OCI-LY3 (cell line): ENCODE data around the gene FBXO45.
A peak's percentile ranks its signal among the peaks of the same experiment; 100 is the strongest.

Experiments used
- H2AFZ ChIP-seq: fragments of 200-600, 300-600 bp; shearing (Covaris generic); 2 replicates; pipeline ENCODE4 v1.6.0; 2014; ENCODE audit warnings: antibody characterized with exemption, low read depth, low read length
- H3K27ac ChIP-seq: fragments of 200-600, 300-600 bp; sonication (generic); 2 replicates; pipeline ENCODE4 v1.5.1; 2014; ENCODE audit warnings: mild to moderate bottlenecking, low read length, moderate library complexity, mixed read lengths
- H3K27me3 ChIP-seq: fragments of 200-600, 300-600 bp; sonication (generic); 2 replicates; pipeline ENCODE4 v1.6.1; 2014; ENCODE audit warnings: low read depth, low read length, mixed read lengths
- H3K36me3 ChIP-seq: fragments of 200-600, 300-600 bp; sonication (generic); replicated peaks from 2 replicates; pipeline ENCODE3; 2014; ENCODE audit warnings: low read depth, low read length, mixed read lengths
- H3K4me1 ChIP-seq: fragments of 300-600, 200-600 bp; sonication (generic); 2 replicates; pipeline ENCODE4 v1.6.1; 2014; ENCODE audit warnings: low read length, mixed read lengths
- H3K4me2 ChIP-seq: fragments of 200-600, 300-600 bp; sonication (generic); 2 replicates; pipeline ENCODE4 v1.6.1; 2014; ENCODE audit warnings: low read length, mixed read lengths
- H3K4me3 ChIP-seq: fragments of 300-600, 200-600 bp; sonication (generic); 2 replicates; pipeline ENCODE4 v1.5.1; 2014; ENCODE audit warnings: antibody characterized with exemption, mild to moderate bottlenecking, low read length, moderate library complexity
- H3K79me2 ChIP-seq: fragments of 300-600, 200-600 bp; shearing (Covaris generic); 2 replicates; pipeline ENCODE4 v1.6.1; 2014; ENCODE audit warnings: mild to moderate bottlenecking, low read length, mixed read lengths
- H3K9ac ChIP-seq: fragments of 300-600, 200-600 bp; shearing (Covaris generic); 2 replicates; pipeline ENCODE4 v1.6.0; 2014; ENCODE audit warnings: mild to moderate bottlenecking, low read length, moderate library complexity
- H3K9me3 ChIP-seq: fragments of 200-600, 300-600 bp; shearing (Covaris generic); 2 replicates; pipeline ENCODE4 v1.6.1; 2014; ENCODE audit warnings: low read length, mixed read lengths; ENCODE audit not compliant: insufficient read depth
- H4K20me1 ChIP-seq: fragments of 200-600, 300-600 bp; sonication (generic); 2 replicates; pipeline ENCODE4 v1.6.1; 2016; ENCODE audit warnings: low read length, mixed read lengths; ENCODE audit not compliant: insufficient read depth
- EZH2phosphoT487 ChIP-seq: fragments of 200-600 bp; shearing (Covaris generic); IDR thresholded peaks from 2 replicates; pipeline ENCODE4 v1.6.1; 2018; ENCODE audit warnings: antibody characterized with exemption, mixed run types, low read depth
- TF ChIP-seq, protein P1 (sequence below): fragments of 200-600, 300-600 bp; sonication (generic); IDR thresholded peaks from 2 replicates; pipeline ENCODE4 v1.5.1; 2014; ENCODE audit warnings: antibody characterized with exemption, low read length, low read depth

The FBXO45 gene

GRCh38 chr3:196602673-196603072 lies 34.2 kb downstream of the FBXO45 start:
- H3K27ac ChIP-seq = no peak overlapping the region
- H3K4me2 ChIP-seq = no peak overlapping the region
- TF ChIP-seq, protein P1, sequence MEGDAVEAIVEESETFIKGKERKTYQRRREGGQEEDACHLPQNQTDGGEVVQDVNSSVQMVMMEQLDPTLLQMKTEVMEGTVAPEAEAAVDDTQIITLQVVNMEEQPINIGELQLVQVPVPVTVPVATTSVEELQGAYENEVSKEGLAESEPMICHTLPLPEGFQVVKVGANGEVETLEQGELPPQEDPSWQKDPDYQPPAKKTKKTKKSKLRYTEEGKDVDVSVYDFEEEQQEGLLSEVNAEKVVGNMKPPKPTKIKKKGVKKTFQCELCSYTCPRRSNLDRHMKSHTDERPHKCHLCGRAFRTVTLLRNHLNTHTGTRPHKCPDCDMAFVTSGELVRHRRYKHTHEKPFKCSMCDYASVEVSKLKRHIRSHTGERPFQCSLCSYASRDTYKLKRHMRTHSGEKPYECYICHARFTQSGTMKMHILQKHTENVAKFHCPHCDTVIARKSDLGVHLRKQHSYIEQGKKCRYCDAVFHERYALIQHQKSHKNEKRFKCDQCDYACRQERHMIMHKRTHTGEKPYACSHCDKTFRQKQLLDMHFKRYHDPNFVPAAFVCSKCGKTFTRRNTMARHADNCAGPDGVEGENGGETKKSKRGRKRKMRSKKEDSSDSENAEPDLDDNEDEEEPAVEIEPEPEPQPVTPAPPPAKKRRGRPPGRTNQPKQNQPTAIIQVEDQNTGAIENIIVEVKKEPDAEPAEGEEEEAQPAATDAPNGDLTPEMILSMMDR = no peak
- no peak for TF ChIP-seq EZH2phosphoT487
- H3K27me3 ChIP-seq = no peaks in the 10 kb centered on the region
- H4K20me1 ChIP-seq = no peaks in the 10 kb centered on the region
- H3K4me3 ChIP-seq = no peak overlapping the region
- H3K9me3 ChIP-seq = no peaks in the 10 kb centered on the region
- H2AFZ ChIP-seq = no peak overlapping the region
- no peak overlapping the region for H3K9ac ChIP-seq
- no peaks in the 10 kb centered on the region for H3K36me3 ChIP-seq
- no peaks in the 10 kb centered on the region for H3K79me2 ChIP-seq
- peaks cover 5% of the 10 kb centered on the region; the same call in 1 of the 2 replicates for H3K4me1 ChIP-seq

GRCh38 chr3:196603683-196604082 lies 35.2 kb downstream of the FBXO45 start:
- H2AFZ ChIP-seq = no peak overlapping the region
- no peaks in the 10 kb centered on the region for H3K9me3 ChIP-seq
- peaks cover 5% of the 10 kb centered on the region; the same call in 1 of the 2 replicates for H3K4me1 ChIP-seq
- H3K79me2 ChIP-seq = no peaks in the 10 kb centered on the region
- H3K36me3 ChIP-seq = no peaks in the 10 kb centered on the region
- TF ChIP-seq EZH2phosphoT487 = no peak
- TF ChIP-seq, protein P1 = no peak
- H3K4me2 ChIP-seq = no peak overlapping the region
- no peak overlapping the region for H3K27ac ChIP-seq
- no peaks in the 10 kb centered on the region for H3K27me3 ChIP-seq
- H4K20me1 ChIP-seq = no peaks in the 10 kb centered on the region
- no peak overlapping the region for H3K9ac ChIP-seq
- H3K4me3 ChIP-seq = no peak overlapping the region

- Histone ChIP-seq H3K4me2 (peak overlapping the region; percentile 78), H3K9ac (0 out of 2 replicates have a peak overlapping the region, but pooled peaks have one; percentile 17), H2AFZ (peak overlapping the region; percentile 61), H3K4me1 (peaks cover 6% of the 10 kb centered on the region), H3K4me3 (peak overlapping the region; percentile 65), H3K36me3 (no peaks in the 10 kb centered on the region), H3K79me2 (no peaks in the 10 kb centered on the region), H3K9me3 (no peaks in the 10 kb centered on the region), H4K20me1 (no peaks in the 10 kb centered on the region), H3K27me3 (no peaks in the 10 kb centered on the region), H3K27ac (no peak overlapping the region)
- no peak for TF ChIP-seq EZH2phosphoT487
- TF ChIP-seq, protein P1 = peak; percentile 41
These were observed 36.1 kb downstream of the FBXO45 start for GRCh38 chr3:196604548-196604947.

- Histone ChIP-seq H3K4me1 (peaks cover 13% of the 10 kb centered on the region), H3K4me3 (no peak overlapping the region), H4K20me1 (no peaks in the 10 kb centered on the region), H2AFZ (no peak overlapping the region), H3K27ac (no peak overlapping the region), H3K79me2 (no peaks in the 10 kb centered on the region), H3K4me2 (no peak overlapping the region), H3K36me3 (no peaks in the 10 kb centered on the region), H3K9me3 (no peaks in the 10 kb centered on the region), H3K27me3 (no peaks in the 10 kb centered on the region), H3K9ac (no peak overlapping the region)
- TF ChIP-seq, protein P1 = no peak
These were observed 40.2 kb downstream of the FBXO45 start for GRCh38 chr3:196608693-196609092.
